CD1c-positive myeloid dendritic cell (primary cell): ENCODE data around the gene L3MBTL3.
"Not testable (repeated sequence)": the region's sequence is repeated elsewhere in the genome, so short reads cannot be mapped to it uniquely, and the experiment has no call there.

Source experiments
- DNase-seq: peaks from one replicate; pipeline ENCODE4 v3.0.0-alpha.2; 2016; ENCODE audit errors: extremely low spot score

The L3MBTL3 gene

GRCh38 chr6:130138909-130139242 is 120.5 kb downstream of the L3MBTL3 start:
- DNase-seq, result no peak

- DNase-seq, result peak; percentile 29
Measured at GRCh38 chr6:130140084-130140483, 121.7 kb downstream of the L3MBTL3 start.

GRCh38 chr6:130143709-130144108 is 125.3 kb downstream of the L3MBTL3 start:
- no peak for DNase-seq

DNA sequence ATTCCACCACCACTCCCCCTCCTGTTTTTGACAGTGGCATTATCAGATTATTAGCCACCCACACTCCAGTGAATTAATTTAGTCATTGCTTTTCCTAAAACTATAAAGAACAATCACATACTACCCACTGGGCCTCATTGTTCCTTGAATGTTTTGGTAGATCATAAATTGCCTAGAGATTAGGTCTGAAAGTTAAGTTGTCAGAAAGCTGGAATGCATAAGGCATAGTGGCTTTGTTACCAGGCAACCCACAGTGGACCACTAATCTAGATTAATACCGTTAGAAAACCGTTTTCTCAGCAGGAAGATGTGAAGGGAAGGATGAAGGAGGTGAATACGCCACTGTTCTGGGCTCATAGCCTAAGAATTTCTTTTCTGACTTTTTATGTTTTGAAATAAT is 128.7 kb downstream of the L3MBTL3 start:
- no peak for DNase-seq

- peak; percentile 5 for DNase-seq
Measured at GRCh38 chr6:130148181-130148580, 129.8 kb downstream of the L3MBTL3 start.

DNA sequence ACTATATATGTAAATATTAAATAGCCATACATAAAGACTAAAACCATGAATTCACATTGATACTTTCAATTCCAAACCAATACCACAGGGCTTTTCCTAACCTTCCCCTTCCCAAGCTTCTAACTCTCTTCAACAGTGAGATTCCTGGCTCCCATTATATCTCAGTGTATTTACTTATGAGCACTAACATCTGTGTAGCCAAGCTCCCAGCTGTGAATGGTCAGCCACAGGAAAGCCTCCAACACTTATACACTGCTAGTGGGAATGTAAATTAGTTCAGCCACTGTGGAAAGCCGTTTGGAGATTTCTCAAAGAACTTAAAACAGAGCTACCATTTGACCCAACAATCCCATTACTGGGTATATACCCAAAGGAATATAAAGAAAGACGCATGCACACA is 130.6 kb downstream of the L3MBTL3 start:
- DNase-seq, result not testable (repeated sequence)

GRCh38 chr6:130150906-130151305 is 132.5 kb downstream of the L3MBTL3 start:
- DNase-seq, result no peak

- DNase-seq, result no peak
Measured at GRCh38 chr6:130152908-130153510, 134.6 kb downstream of the L3MBTL3 start.

DNA sequence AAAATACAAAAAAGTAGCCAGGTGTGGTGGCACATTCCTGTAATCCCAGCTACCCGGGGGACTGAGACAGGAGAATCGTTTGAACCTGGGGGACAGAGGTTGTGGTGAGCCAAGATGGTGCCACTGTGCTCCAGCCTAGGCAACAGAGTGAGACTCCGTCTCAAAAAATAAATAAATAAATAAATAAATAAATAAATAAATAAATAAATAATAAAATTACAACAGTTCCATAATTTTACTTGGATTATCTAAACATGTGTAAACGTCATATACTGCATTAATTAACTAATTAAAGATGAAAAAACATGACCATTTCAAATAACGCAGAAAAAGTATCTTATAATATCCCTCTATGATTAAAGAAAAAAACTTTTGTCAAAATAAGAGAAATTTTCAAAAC is 138.5 kb downstream of the L3MBTL3 start:
- no peak for DNase-seq

GRCh38 chr6:130158056-130158455 is 139.7 kb downstream of the L3MBTL3 start:
- DNase-seq, result no peak

- DNase-seq, result no peak
Measured at GRCh38 chr6:130158548-130158947, 140.2 kb downstream of the L3MBTL3 start.

DNA sequence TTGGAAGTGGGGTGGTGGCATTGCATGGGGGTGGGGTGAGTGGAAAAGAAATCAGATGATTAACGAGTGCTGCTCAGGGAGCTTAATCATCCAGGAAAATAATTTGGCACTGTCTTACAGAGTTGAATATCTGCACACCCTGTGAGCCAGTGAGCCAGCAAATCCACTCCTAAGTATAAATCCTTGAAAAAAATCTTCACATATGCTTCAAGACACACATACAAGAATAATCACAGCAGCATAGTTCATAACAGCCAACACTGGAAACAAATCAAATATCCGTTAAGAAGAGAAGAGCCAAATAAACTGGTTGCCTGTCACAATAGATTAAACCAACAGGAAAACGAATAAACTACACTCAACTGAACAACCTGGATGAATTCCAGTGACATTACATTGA is 141.6 kb downstream of the L3MBTL3 start:
- no peak for DNase-seq

DNA sequence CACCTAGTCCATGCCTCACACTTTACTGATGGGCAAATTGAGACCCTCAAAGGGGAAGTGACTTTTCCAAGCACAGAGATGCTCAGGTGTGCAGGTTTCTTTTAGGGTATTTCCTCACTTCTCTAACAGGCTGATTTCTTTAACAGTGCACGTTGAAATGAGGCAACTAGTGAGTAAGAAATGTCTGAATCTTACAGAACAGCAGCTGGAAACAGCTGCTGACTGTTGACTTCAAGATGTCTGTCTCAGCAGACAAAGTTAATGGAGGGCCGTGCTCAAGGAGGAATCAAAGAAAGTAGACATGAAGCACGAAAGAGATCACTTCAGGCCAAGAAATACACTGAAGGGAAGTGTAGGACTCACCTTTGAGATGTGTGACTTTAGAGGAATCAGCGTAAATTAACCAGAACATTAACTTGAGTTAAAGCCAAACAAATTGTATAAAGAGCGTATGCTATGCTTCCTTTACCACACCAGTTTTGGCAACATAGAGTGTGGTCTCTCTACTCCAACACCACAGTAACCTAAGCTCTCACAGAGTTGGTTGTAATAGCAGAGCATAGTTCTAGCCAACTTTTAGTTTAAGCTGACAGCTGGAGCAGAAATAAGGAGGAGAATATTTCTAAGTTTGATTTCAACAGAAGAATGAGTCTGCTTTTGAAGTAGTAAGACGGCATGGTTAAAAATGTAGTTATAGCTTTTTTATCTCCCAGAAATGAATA is 143.5 kb downstream of the L3MBTL3 start:
- no peak for DNase-seq

DNA sequence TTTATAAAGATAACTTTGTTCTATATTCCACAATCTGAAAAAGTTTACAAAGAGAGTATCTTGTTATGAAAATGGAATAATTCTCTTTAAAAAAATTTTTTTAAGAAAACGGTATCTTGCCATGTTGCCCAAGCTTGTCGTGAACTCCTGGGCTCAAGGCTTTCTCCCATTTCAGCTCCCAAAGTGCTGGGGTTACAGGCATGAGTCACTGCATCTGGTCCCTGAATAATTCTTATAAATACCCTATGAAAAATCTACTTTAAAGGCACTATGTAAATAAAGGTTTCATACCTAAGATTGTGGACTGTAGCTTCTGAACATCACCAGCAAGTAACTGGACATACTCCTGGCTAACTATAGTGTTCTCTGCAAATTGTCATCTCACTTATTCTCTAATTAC is 144.0 kb downstream of the L3MBTL3 start:
- no peak for DNase-seq

DNA sequence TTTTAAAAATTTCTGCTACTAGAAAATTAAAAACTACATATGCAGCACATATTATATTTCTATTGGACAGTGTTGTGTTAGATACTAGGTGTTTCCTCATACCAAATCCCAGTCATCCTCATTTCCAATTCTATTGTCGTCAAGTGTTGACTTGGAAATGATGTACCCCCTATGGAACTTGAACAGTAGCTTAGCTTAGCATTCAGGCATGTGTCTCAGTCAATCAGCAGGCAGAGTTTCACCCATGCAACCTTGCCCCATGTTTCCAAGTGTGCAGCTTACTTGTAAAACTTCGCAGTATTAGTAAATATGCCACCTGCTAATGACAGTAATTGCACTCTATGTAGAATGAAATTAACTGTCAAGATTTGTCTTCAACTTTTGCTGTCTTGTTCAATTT is 144.9 kb downstream of the L3MBTL3 start:
- no peak for DNase-seq

GRCh38 chr6:130164251-130164650 is 145.9 kb downstream of the L3MBTL3 start:
- no peak for DNase-seq

GRCh38 chr6:130167655-130168054 is 149.3 kb downstream of the L3MBTL3 start:
- DNase-seq, result no peak

DNA sequence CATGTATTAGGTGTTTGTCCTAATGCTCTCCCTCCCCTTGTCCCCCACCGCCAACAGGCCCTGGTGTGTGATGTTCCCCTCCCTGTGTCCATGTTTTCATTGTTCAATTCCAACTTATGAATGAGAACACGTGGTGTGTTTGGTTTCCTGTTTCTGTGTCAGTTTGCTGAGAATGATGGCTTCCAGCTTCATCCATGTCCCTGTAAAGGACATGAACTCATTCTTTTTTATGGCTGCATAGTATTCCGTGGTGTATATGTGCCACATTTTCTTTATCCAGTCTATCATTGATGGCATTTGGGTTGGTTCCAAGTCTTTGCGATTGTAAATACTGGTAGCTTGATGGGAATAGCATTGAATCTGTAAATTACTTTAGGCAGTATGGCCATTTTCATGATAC is 151.8 kb downstream of the L3MBTL3 start:
- not testable (repeated sequence) for DNase-seq

GRCh38 chr6:130173377-130174004 is 155.1 kb downstream of the L3MBTL3 start:
- not testable (repeated sequence) for DNase-seq

DNA sequence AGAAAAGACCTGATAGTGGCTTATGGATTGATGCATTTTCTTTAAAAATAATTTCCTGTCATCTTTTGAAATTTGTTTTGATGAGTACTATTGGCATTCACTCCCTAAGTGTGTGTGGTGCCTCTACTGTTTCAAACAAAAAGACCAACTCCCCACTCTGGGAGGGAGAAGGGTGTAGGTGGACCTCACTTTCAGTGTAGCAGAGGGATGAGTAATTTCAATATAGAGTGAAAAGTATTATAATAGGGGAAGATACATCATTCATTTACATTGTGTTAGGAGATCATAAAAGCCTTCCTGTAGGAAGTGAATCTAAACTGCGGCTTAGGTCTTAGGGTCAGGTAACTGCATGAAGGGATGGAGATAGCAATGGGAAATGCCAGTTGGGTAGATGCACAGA is 158.0 kb downstream of the L3MBTL3 start:
- no peak for DNase-seq

GRCh38 chr6:130178692-130179091 is 160.3 kb downstream of the L3MBTL3 start:
- DNase-seq, result no peak

DNA sequence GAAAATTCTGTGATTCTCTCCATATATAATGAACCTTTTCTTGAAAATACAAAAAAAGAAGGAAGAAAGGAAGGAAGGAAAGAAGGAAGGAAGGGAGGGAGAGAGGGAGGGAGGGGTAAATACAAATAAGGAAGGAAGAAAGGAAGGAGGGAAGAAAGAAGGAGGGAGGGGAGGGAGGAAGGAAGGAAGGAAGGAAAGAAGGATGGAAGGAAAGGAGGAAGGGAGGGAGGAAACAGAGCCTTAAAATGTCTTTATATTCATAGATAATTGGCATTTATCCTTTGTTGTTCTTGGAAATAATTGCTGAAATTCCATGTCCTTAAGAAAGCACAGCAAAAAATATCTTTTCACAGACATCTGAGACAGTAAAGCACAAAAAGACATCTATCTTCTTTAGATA is 164.1 kb downstream of the L3MBTL3 start:
- no peak for DNase-seq
